CMK (cell line): ENCODE data around the gene ASCC1.
"Not testable (repeated sequence)": the region's sequence is repeated elsewhere in the genome, so short reads cannot be mapped to it uniquely, and the experiment has no call there.

Source experiments
- DNase-seq: peaks from one replicate; pipeline ENCODE4 v3.0.0-alpha.2; 2010; ENCODE audit warnings: low read depth

The ASCC1 gene

DNA sequence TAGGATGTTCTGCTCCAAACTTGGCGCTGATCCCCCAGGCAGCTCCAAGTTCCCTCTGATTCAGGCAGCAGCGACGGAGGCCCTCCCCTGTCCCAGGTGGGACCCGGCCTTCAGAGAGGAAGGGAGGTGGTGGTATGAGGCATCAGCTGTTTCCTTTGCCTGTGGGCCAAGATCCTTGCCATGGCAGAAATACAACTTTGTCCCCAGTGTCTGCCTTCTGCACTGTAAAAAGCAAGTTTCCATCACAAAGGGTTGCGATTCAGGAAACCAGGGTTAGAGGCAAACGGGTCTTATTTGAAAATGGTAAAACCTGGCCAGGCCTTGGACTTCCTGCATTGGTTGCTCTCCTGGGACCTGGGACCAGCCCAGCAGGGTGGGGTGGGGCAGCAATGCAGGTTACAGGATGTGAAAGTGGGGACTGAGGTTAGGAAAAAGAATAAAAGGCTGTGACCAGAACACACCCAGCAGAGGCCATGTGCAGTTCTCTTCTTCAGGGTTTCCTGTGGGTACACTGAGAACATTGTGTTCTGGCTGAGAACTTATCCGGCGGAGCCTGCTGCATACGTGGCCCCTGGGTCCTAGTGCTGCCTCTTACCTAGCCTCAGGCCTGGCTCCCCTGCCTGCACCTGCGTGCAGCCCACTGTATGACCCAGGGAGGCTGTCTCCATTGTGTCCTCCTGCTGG is 32.5 kb upstream of the ASCC1 start:
- DNase-seq: peak; percentile 42

DNA sequence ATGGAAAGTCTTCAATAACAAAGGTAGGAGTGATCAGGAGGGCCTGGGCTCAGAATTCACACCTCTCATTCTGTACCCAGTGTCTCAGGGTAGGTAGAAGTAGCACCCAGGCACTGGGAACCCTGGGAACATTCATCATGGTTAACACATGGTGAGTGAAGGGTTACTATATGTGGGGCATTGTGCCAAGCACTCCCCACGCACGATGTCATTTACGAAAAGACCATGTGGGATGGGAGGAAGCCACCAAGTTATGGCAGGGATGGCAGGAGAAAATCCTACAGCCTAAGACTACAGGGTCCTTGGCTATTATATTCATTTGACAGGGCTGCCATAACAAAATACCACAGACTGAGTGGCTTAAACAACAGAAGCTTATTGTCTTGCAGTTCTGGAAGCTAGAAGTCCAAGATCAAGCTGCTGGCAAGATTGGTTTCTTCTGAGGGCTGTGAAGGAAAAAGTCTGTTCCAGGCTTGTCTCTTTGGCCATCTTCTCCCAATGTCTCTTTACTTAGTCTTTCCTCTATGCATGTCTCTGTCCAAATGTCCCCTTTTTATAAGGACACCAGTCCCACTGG is 30.0 kb upstream of the ASCC1 start:
- no peak for DNase-seq

DNA sequence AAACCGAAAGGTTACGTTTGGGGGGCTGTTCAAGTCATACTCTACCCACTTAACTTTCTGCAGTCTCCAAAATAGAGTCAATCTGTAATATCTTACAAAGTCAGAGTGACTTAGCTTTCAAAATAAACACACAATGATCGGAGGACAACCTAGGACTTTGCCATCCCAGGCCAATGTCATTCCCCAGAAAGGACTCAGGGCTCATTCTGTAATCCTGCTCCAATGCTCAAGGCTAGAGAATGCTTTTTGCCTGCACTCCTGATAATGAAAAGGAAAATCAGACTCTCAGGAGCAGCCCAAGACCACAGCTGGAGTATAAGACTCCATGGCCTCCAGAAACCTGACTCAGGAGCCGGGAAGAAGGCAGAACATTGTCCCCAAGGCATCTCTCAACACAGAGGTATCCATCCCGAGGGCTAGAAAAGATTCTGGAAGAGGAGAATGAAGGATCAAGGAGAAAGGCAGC is 28.5 kb upstream of the ASCC1 start:
- no peak for DNase-seq

DNA sequence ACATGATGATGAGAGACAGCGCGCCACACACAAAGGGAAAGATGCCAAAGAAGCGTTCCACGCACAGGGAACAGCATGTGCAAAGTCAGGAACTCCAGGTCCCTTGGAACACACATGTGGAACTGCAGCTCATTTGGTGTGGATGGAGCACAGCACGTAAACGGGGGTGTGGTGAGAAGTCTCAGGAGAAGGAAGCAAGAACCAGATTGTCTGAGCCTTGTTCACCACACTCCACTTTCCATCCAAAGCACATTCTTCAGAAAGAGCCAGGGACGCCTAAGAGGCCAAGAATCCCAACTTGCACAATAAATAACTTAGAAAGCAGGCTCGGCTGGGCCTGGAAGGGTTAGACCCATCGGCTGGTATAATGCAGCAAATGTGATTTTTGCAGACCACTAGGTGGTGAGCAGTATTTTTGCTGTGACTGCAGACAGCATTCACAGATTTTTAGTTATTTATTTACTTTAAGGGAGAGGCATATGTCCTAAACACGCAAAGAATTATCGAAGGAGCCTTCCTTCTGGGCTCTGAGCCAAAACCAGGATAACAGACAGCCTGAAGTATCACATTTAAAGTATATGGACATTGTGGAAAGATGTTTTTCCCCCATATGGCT is 27.9 kb upstream of the ASCC1 start:
- no peak for DNase-seq

DNA sequence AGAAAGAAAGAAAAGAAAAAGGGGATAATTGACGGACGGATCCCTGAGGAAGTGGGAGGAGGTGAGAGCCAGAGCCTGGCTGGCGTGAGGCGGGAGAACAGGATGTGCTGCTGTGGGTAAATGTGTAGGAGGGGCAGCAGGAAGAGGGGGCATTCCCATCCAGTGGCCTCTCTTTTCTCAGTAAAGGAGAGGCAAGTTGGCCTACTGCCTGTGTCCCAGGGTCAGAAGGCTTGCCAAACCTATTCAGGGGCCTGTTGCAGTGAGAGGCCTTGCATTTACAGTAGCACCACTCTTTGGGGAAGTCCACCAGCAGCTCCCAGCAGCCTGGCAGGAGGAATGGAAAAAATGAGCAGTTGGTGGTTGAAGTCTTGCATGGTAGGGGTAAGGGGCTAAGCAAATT is 26.6 kb upstream of the ASCC1 start:
- peak; percentile 21 for DNase-seq

DNA sequence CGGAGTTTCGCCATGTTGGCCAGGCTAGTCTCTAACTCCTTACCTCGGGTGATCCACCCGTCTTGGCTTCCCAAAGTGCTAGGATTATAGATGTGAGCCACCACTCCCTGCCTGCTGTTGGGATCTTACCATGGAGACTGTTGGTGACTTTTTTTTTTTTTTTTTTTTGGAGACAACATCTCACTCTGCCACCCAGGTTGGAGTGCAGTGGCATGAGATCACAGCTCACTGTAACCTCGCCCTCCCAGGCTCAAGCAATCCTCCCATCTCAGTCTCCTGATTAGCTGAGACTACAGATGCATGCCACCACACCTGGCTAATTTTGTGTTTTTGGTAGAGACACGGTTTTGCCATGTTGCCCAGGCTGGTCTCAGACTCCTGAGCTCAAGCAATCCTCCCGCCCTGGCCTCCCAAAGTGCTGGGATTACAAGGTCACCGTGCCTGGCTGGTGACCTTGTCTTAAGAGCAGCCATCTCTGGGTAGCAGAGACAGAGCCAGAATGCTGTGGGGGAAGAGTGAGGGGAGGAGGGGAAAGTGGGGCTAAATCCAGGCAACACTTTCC is 25.7 kb upstream of the ASCC1 start:
- DNase-seq: no peak

DNA sequence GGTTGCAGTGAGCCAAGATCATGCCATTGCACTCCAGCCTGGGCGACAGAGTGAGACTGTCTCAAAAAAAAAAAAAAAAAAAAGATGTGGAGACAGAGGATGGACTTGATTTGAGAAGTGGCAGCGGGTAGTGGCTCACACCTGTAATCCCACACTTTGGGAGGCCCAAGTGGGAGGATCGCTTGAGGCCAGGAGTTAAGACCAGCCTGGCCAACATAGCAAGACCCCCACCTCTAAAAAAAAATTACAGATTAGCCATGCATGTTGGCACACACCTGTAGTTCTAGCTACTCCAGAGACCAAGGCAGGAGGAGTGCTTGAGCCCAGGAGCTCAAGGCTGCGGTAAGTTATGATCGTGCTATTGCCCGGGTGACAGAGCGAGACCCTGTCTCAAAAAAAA is 24.3 kb upstream of the ASCC1 start:
- DNase-seq: no peak

DNA sequence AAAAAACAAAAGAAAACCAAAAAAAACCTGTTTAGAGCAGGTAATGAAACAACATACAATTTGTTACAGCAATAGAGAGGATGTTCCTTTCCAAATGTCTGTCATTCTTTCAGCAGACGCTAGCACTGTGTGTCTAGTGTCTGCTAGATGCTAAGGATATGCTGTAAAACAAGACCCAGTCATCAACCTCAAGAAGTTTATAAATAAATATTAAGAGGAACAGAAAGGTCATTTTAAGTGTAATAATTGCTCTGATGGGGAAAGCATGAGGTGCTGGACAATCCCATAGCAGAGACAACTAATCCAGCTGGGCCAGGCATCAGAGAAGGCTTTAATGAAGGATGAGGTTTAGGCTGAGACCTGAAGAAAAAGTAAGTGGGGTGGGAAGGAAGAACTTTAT is 23.3 kb upstream of the ASCC1 start:
- DNase-seq: no peak

DNA sequence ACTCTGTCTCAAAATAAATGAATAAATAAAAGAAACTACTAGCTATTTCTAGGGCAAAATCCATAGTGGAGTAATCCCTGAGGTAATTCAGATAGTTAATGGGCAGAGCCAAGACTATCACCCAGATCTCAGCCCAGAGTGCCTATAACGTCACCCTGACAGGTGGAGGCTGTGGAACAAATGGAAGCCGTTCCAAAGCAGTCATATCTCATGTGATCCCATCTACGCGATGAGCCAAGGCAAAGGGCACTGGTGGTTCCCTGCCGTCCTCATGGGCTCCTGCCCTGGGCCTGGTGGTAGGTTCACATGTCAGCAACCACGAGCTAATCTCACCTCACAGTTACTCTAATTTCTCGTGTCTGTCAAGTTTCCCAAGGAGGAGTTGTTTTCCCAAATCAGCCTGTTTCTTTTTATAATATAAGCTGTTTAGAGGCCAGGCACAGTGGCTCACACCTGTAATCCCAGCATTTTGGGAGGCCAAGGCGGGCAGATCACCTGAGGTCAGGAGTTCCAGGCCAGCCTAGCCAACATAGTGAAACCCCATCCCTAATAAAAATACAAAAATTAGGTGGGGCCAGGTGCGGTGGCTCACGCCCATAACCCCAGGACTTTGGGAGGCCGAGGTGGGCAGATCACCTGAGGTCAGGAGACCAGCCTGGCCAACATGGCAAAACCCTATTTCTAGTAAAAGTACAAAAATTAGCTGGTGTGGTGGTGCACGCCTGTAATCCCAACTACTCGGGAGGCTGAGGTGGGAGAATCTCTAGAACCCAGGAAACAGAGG is 22.5 kb upstream of the ASCC1 start:
- no peak for DNase-seq

DNA sequence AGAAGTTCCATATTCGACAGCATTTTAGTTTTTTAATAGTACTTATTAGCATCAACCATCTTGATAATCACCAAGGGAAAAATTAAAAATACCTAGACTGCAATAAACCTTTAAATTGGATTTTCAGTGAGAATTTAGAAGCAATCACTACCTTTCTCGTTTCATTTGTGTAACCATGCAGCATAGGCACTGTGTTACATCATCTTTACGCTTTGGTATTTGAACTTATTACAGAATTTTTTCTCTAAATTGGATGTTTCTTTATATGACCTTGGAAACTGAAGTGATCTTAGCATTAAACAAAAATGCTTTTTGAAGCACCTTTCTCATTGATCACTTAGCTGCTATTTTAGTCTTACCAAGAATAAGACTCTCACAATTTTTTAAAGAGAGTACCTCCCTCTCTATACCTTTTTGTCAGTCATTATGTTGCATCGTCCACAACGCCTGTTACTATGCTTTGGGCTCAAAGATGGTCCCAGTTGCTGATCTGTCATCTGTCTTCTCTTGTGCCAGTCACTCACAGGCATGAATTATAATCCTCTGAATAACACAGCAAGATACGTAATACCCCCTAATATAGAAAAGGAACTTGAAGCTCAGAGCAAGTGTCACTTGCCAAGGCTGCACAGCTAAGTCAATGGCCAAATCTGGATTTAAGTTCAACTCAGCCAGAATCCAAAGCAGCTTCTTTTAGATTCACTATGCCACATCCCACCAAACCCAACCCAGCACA is 19.6 kb upstream of the ASCC1 start:
- no peak for DNase-seq

DNA sequence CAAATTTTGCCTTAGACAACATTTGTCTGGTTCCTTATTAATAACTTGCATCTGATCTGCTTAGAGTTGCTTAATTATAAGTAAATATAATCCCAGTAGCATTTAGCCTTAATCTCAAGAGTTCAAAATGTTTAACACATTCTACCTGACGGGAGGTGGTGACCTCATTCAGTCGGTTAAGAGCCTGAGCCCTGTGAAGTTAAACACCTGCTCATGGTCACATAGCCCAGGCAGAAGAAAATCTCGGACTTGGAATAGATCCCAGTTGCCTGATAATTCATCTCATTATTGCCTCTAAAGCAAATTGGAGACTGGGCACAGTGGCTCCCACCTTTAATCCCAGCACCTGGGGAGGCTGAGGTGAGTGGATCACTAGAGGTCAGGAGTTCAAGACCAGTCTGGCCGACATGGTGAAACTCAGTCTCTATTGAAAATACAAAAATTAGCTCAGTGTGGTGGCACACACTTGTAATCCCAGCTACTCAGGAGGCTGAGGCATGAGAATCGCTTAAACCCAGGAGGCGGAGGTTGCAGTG is 18.6 kb upstream of the ASCC1 start:
- DNase-seq: no peak

DNA sequence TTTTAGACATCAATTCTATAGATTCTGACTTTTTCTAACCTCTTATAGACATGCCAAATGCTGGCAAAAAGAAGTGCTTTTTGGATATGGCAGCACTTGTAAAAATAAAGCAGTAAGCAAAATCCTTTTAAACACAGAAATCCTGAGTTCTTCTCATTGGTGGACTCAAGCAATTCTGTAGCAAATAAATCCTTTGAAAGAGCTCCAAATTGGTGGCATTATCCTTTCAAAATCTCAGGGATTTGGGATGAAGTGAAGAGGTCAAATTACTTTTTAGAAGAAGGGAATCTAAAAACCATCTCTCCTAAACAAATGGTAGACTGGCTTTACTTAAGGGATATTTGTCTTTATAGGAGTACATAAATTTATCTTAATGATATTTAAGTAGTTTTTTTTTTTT is 17.5 kb upstream of the ASCC1 start:
- DNase-seq: no peak

DNA sequence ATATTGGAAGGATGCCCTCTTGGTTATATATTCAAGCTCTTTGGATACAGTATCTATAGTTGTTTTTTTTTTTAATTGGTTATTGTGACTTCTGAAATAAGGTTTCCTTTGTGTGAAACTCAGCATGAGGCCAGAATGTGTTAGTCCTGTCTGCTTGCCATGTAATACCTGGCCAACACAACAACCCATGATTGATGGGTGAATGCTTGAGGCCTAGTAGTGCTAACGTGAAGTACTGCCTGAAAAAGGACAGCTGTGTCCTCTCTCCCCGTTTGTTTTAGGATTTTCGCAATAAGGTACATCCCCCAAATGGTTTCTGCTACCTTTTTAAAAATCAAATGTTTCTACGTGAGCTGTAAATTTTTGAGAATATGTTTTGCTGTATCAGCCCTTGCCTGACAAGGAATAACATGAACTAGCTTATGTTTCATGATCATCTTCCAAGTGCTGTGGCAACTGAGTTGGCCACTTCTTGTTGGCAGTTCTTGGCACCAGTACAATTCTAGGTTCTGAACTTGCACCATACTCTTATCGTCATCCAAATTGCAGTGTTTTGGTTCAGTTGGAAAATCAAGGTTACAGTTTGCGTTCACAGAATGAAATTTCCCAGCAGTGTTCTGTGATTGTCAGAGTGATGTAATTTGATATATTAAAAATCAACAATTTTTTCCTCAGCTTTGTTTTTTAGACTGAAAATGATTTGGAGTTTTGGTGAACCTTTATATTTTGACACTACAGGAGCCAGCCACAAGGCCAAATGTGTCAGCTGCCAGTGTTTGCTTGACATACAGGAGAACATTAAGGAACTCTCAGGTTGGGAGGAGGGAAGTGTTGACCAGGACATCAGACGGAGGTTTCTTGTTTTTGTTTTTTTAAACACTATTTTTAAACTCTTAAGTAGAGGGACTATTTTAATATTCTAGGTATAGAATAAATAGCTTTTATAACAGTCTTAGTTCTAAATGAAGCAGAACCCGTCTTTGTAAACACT is 13.5 kb upstream of the ASCC1 start:
- DNase-seq: no peak

DNA sequence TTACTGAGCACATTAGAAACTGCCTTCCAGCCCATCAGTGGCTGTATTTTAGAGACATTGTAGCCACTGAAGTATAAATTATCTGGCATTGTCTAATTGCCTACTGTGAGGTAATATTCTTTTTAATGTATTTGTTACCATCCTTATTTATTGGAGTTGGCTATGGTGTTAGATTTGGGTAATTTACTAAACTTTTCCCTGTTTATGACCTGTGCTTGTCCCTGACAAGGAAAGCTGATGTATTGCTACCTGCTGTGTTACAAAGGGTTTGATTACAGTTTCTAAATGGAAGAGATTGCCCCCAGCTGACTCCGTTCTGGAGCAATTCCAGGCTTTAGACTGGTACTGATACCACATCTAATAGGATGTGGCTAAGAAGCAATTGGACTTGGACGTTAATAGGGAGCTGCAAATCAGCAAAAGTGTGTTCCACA is 12.3 kb upstream of the ASCC1 start:
- DNase-seq: no peak

DNA sequence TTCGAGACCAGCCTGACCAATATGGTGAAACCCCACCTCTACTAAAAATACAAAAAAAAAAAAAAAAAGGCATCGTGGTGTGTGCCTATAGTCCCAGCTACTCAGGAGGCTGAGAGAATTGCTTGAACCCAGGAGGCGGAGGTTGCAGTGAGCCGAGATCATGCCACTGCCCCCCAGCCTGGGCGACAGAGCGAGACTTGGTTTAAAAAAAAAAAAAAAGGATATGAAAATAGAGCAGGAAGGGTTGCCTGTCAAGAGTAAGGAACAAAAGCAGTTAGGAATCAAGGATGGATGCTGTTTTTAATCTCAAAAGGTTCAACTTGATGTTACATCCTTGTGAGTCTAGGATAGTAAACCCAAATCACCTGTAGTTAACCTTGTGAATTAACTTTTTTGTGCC is 11.8 kb upstream of the ASCC1 start:
- DNase-seq: no peak

DNA sequence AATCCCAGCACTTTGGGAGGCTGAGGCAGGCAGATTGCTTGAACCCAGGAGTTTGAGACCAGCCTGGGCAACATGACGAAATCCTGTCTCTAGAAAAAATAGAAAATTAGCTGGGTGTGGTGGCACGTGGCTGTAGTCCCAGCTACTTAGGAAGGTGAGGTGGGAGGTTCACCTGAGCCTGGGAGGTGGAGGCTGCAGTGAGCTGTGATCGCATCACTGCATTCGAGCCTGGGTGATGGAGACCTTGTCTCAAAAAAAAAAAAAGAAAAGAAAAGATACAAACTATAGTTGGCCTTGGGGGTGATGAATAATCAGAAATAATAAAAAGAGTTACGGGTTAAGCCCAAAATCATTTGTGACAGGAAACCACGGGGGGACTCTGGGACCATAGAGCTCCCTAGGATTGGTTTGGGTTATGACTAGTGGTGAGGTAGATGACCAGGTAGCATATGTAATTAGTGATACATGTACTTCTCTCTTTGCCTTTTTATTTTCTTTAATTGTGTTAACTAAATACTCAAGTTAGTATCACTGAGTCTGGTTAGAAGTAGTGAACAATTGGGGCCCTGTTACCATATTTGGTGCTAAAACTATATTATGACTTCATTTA is 10.4 kb upstream of the ASCC1 start:
- no peak for DNase-seq

DNA sequence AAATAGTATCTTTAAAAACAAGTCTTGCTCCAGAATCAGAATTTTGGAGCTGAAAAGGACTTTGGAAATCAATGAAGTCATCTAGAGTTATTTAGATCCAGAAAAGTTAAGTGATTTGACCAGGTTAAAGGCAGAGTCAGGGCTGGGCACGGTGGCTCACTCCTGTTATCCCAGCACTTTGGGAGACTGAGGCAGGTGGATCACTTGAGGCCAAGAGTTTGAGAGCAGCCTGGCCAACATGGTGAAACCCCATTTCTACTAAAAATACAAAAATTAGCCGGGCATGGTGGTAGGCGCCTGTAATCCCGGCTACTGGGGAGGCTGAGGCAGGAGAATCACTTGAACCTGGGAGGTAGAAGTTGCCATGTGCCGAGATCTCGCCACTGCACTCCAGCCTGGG is 8.1 kb upstream of the ASCC1 start:
- not testable (repeated sequence) for DNase-seq

DNA sequence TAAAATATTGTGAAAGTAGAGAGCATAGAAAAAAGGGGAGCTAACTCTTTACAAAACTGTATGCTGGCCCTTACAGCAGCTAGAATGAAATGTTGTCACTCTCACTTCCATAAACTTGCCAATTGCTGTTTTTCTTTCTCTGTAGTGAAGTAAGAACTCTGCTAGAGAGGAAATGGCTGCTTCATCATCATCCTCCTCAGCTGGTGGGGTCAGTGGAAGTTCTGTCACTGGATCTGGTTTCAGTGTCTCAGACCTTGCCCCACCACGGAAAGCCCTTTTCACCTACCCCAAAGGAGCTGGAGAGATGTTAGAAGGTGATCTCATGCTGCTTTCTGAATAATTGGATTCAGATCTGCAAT is 7.6 kb upstream of the ASCC1 start:
- DNase-seq: no peak

DNA sequence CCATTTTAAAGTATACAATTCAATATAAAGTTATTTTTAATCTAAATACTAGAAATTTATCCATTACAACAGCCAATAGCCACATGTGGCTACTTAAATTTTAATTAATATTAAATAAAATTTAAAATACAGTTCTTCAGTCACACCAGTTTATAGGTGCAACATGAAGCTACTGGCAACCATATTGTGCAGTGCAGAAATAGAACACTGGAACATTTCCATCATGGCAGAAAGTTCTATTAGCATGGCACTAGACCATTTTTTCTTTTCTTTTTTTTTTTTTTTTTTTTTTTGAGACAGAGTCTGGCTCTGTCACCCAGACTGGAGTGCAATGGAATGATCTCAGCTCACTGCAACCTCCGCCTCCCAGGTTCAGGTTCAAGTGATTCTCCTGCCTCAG is 5.2 kb upstream of the ASCC1 start:
- DNase-seq: no peak

DNA sequence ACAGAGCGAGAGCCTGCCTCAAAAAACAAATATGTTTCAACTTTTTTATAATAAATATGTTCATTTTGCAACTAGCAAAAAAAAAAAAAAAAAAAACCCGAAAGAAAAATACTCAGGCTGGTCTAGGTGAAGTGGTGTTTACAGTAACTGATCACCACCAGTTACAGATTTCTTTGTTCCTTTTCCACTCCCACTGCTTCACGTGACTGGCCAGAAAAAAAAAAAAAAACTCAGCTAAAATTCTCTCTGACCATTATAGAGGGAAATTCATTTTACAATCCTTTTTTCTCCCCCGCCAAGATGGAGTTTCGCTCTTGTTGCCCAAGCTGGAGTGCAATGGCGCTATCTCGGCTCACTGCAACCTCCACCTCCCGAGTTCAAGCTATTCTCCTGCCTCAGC is 4.6 kb upstream of the ASCC1 start:
- no peak for DNase-seq
